ENCODE measurements around the gene CPED1.

The CPED1 gene

GRCh38 chr7:120951309-120951699 is 37.2 kb upstream of the CPED1 start:
- Histone ChIP-seq H3K27ac (ENCODE audit: low read length) (peak overlapping the region; percentile 91), H3K9ac (ENCODE audit: low read length in 2 of 2) (peak overlapping the region; percentile 65 to 77), H3K4me1 (ENCODE audit: control insufficient read depth, insufficient read depth, low read length) (peaks cover 5% of the 10 kb centered on the region)

DNA sequence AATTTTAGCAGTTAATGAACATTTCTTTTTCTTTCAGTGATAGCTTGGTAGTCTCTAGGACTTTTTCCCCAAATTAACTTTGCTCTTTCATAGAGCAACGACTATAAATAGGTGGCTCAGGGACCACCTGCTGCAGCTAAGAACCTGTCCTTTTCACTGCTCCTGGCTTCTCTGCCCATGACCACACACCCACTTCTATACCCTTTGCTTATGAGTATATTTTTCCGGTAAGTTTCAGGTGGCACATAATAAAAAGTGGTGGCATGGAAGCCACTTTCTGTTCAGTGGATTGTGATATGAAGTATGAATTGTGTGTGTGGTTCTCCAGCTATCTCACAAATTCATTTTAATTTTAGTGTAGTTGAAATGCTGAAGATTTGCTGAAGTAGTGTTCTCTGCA is 36.7 kb upstream of the CPED1 start:
- peak overlapping the region in 1 of 2 donors; percentile 65 for H3K9ac ChIP-seq (ENCODE audit: low read length in 2 of 2)
- H3K9me3 ChIP-seq (ENCODE audit: control insufficient read depth in 2 of 2, low read length in 2 of 2): no peaks in the 10 kb centered on the region
- H3K27ac ChIP-seq (ENCODE audit: low read length): no peak overlapping the region
- H3K36me3 ChIP-seq (ENCODE audit: control insufficient read depth in 2 of 2, insufficient read depth in 2 of 2, low read length in 2 of 2): peaks cover 4 to 8% of the 10 kb centered on the region in 2 donors
- peak overlapping the region; percentile 85 to 95 for H3K4me3 ChIP-seq (ENCODE audit: low read length in 2 of 2)
- peaks cover 5% of the 10 kb centered on the region for H3K4me1 ChIP-seq (ENCODE audit: control insufficient read depth, insufficient read depth, low read length)
- no peaks in the 10 kb centered on the region for H3K27me3 ChIP-seq (ENCODE audit: control insufficient read depth in 1 of 2, insufficient read depth in 2 of 2, low read length in 2 of 2)

More at GRCh38 chr7:120951309-120951699, 37.2 kb upstream of the CPED1 start:
- Histone ChIP-seq H3K9me3 (ENCODE audit: control insufficient read depth in 2 of 2, low read length in 2 of 2) (no peaks in the 10 kb centered on the region), H3K4me3 (ENCODE audit: low read length in 2 of 2) (peak overlapping the region; percentile 85 to 95), H3K27me3 (ENCODE audit: control insufficient read depth in 1 of 2, insufficient read depth in 2 of 2, low read length in 2 of 2) (no peaks in the 10 kb centered on the region), H3K36me3 (ENCODE audit: control insufficient read depth in 2 of 2, insufficient read depth in 2 of 2, low read length in 2 of 2) (peaks cover 4 to 8% of the 10 kb centered on the region in 2 donors)

DNA sequence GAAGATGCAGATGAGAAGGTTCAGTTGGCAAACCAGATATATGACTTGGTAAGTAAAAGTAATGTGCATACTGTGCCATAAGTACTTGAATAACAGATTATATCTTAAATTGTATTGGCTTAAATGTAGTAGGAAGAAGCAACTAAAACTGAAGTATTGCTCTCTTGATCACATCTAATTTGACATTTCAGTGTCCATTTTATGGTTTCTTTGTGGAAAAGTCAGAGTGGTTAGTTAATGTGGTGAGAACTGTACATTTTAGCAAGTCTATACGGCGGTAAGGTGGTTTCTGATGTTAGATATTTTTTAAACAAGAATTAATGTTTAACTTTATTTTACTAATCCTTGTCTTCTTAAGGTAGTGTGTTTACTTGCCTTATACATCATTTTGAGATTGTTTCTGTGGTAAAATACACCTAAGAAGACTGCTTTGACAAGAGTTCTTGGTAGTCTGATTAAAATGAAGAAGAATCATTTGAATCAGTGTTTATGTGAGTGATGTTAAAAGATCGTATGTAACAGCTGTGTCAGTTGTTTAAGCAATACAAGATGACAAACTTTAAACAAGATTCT is 32.8 kb upstream of the CPED1 start:
- peaks cover 5% of the 10 kb centered on the region for H3K4me1 ChIP-seq (ENCODE audit: control insufficient read depth, insufficient read depth, low read length)

GRCh38 chr7:120959929-120960484 is 28.5 kb upstream of the CPED1 start:
- Histone ChIP-seq H3K27ac (ENCODE audit: low read length) (no peak overlapping the region), H3K27me3 (ENCODE audit: control insufficient read depth in 1 of 2, insufficient read depth in 2 of 2, low read length in 2 of 2) (no peaks in the 10 kb centered on the region), H3K4me3 (ENCODE audit: low read length in 2 of 2) (no peak overlapping the region), H3K9me3 (ENCODE audit: control insufficient read depth in 2 of 2, low read length in 2 of 2) (no peaks in the 10 kb centered on the region), H3K9ac (ENCODE audit: low read length in 2 of 2) (no peak overlapping the region), H3K36me3 (ENCODE audit: control insufficient read depth in 2 of 2, insufficient read depth in 2 of 2, low read length in 2 of 2) (peaks cover 5 to 10% of the 10 kb centered on the region in 2 donors), H3K4me1 (ENCODE audit: control insufficient read depth, insufficient read depth, low read length) (no peaks in the 10 kb centered on the region)

More for the DNA sequence above, 32.8 kb upstream of the CPED1 start:
- peaks cover 9 to 12% of the 10 kb centered on the region in 2 donors for H3K36me3 ChIP-seq (ENCODE audit: control insufficient read depth in 2 of 2, insufficient read depth in 2 of 2, low read length in 2 of 2)
- H3K27ac ChIP-seq (ENCODE audit: low read length): no peak overlapping the region
- H3K4me3 ChIP-seq (ENCODE audit: low read length in 2 of 2): no peak overlapping the region
- no peak overlapping the region for H3K9ac ChIP-seq (ENCODE audit: low read length in 2 of 2)
- H3K9me3 ChIP-seq (ENCODE audit: control insufficient read depth in 2 of 2, low read length in 2 of 2): no peaks in the 10 kb centered on the region
- H3K27me3 ChIP-seq (ENCODE audit: control insufficient read depth in 1 of 2, insufficient read depth in 2 of 2, low read length in 2 of 2): no peaks in the 10 kb centered on the region

- Histone ChIP-seq H3K9ac (ENCODE audit: low read length in 2 of 2) (no peak overlapping the region), H3K4me1 (ENCODE audit: control insufficient read depth, insufficient read depth, low read length) (no peaks in the 10 kb centered on the region), H3K9me3 (ENCODE audit: control insufficient read depth in 2 of 2, low read length in 2 of 2) (no peaks in the 10 kb centered on the region), H3K36me3 (ENCODE audit: control insufficient read depth in 2 of 2, insufficient read depth in 2 of 2, low read length in 2 of 2) (peaks cover 6 to 7% of the 10 kb centered on the region in 2 donors), H3K27me3 (ENCODE audit: control insufficient read depth in 1 of 2, insufficient read depth in 2 of 2, low read length in 2 of 2) (no peaks in the 10 kb centered on the region), H3K4me3 (ENCODE audit: low read length in 2 of 2) (no peak overlapping the region), H3K27ac (ENCODE audit: low read length) (no peak overlapping the region)
Measured at GRCh38 chr7:120960714-120961113, 27.8 kb upstream of the CPED1 start.

DNA sequence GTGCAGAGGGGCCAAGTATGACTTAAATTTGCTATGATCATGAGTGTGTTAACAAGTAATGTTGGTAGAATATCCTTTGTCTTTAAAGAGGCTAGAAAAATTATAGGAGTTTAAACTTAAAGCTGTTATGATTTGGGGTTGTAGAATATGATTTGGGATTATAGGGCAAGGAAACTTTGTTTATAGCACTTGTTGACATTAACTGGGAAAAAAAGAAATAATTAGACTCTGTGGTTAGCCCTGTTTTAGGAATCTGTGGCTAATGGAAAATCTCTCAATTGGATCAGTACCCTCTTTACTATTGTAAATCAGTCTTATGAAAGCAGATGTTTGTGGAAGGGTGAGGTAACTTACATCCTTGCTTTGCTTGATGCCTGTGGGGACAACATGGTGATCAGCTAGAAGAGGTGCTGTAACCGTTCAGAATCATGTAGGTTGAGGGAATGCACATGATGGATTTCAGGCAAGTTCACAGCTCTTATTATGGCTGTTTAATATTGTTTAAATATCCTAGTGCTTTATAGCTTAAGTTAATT is 26.8 kb upstream of the CPED1 start:
- no peak overlapping the region for H3K27ac ChIP-seq (ENCODE audit: low read length)
- no peaks in the 10 kb centered on the region for H3K9me3 ChIP-seq (ENCODE audit: control insufficient read depth in 2 of 2, low read length in 2 of 2)
- no peak overlapping the region for H3K4me3 ChIP-seq (ENCODE audit: low read length in 2 of 2)
- H3K9ac ChIP-seq (ENCODE audit: low read length in 2 of 2): no peak overlapping the region
- H3K27me3 ChIP-seq (ENCODE audit: control insufficient read depth in 1 of 2, insufficient read depth in 2 of 2, low read length in 2 of 2): no peaks in the 10 kb centered on the region
- peaks cover 6 to 8% of the 10 kb centered on the region in 2 donors for H3K36me3 ChIP-seq (ENCODE audit: control insufficient read depth in 2 of 2, insufficient read depth in 2 of 2, low read length in 2 of 2)
- H3K4me1 ChIP-seq (ENCODE audit: control insufficient read depth, insufficient read depth, low read length): no peaks in the 10 kb centered on the region

DNA sequence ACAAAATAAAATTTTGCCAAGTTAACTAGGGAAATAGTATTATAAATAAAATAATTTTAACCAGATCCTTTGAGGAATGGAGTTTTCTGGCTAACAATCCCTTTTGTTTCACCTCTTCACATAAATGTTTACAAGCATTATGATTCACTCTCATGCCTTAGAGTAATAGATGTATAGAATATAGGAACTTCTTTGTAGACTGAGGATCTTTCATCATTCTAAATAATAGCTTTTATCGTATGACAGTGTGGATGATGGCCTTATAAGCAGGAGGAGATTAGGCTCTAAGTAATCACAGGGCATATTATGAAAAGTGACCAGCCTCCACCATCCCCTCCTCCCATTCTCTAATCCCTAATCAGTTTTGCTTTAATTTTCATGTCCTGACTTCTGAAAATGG is 24.4 kb upstream of the CPED1 start:
- H3K36me3 ChIP-seq (ENCODE audit: control insufficient read depth in 2 of 2, insufficient read depth in 2 of 2, low read length in 2 of 2): peaks cover 15 to 18% of the 10 kb centered on the region in 2 donors

GRCh38 chr7:120966961-120967360 is 21.6 kb upstream of the CPED1 start:
- no peak overlapping the region for H3K9ac ChIP-seq (ENCODE audit: low read length in 2 of 2)
- no peaks in the 10 kb centered on the region for H3K4me1 ChIP-seq (ENCODE audit: control insufficient read depth, insufficient read depth, low read length)
- H3K27ac ChIP-seq (ENCODE audit: low read length): no peak overlapping the region
- no peaks in the 10 kb centered on the region for H3K9me3 ChIP-seq (ENCODE audit: control insufficient read depth in 2 of 2, low read length in 2 of 2)
- no peak overlapping the region for H3K4me3 ChIP-seq (ENCODE audit: low read length in 2 of 2)
- peaks cover 22 to 27% of the 10 kb centered on the region in 2 donors for H3K36me3 ChIP-seq (ENCODE audit: control insufficient read depth in 2 of 2, insufficient read depth in 2 of 2, low read length in 2 of 2)
- no peaks in the 10 kb centered on the region for H3K27me3 ChIP-seq (ENCODE audit: control insufficient read depth in 1 of 2, insufficient read depth in 2 of 2, low read length in 2 of 2)

More for the DNA sequence above, 24.4 kb upstream of the CPED1 start:
- no peaks in the 10 kb centered on the region for H3K9me3 ChIP-seq (ENCODE audit: control insufficient read depth in 2 of 2, low read length in 2 of 2)
- H3K27me3 ChIP-seq (ENCODE audit: control insufficient read depth in 1 of 2, insufficient read depth in 2 of 2, low read length in 2 of 2): no peaks in the 10 kb centered on the region
- no peak overlapping the region for H3K4me3 ChIP-seq (ENCODE audit: low read length in 2 of 2)
- no peaks in the 10 kb centered on the region for H3K4me1 ChIP-seq (ENCODE audit: control insufficient read depth, insufficient read depth, low read length)
- H3K27ac ChIP-seq (ENCODE audit: low read length): no peak overlapping the region
- no peak overlapping the region for H3K9ac ChIP-seq (ENCODE audit: low read length in 2 of 2)

DNA sequence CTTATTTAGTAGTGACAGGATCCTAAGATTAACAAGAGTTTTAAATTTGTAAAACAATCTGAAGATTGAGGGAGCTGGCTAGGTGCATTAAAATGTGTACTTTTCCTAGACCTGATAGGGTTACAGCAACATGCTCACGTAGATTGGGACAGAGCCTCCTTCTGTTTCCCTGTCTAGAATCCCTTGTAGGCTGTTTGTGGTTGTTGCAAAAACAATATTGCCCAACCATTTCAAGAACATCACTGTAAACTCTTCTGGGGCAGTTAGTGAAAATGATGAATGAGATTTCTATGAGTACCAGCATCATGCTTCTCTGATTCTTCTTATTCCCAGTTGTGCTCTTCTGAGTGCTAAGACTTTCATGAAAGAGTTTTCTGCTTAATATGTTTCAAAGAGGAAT is 14.7 kb upstream of the CPED1 start:
- H3K27me3 ChIP-seq (ENCODE audit: control insufficient read depth in 1 of 2, insufficient read depth in 2 of 2, low read length in 2 of 2): no peaks in the 10 kb centered on the region
- no peaks in the 10 kb centered on the region for H3K9me3 ChIP-seq (ENCODE audit: control insufficient read depth in 2 of 2, low read length in 2 of 2)
- no peak overlapping the region for H3K4me3 ChIP-seq (ENCODE audit: low read length in 2 of 2)
- peaks cover 11 to 36% of the 10 kb centered on the region in 2 donors for H3K36me3 ChIP-seq (ENCODE audit: control insufficient read depth in 2 of 2, insufficient read depth in 2 of 2, low read length in 2 of 2)
- H3K9ac ChIP-seq (ENCODE audit: low read length in 2 of 2): no peak overlapping the region
- no peaks in the 10 kb centered on the region for H3K4me1 ChIP-seq (ENCODE audit: control insufficient read depth, insufficient read depth, low read length)
- H3K27ac ChIP-seq (ENCODE audit: low read length): no peak overlapping the region

GRCh38 chr7:120979765-120980499 is 8.6 kb upstream of the CPED1 start:
- Histone ChIP-seq H3K9ac (ENCODE audit: low read length in 2 of 2) (no peak overlapping the region), H3K36me3 (ENCODE audit: control insufficient read depth in 2 of 2, insufficient read depth in 2 of 2, low read length in 2 of 2) (peaks cover 0 to 8% of the 10 kb centered on the region in 2 donors)

More at GRCh38 chr7:120979765-120980499, 8.6 kb upstream of the CPED1 start:
- no peak overlapping the region for H3K4me3 ChIP-seq (ENCODE audit: low read length in 2 of 2)
- H3K27ac ChIP-seq (ENCODE audit: low read length): no peak overlapping the region
- H3K4me1 ChIP-seq (ENCODE audit: control insufficient read depth, insufficient read depth, low read length): no peaks in the 10 kb centered on the region
- H3K27me3 ChIP-seq (ENCODE audit: control insufficient read depth in 1 of 2, insufficient read depth in 2 of 2, low read length in 2 of 2): no peaks in the 10 kb centered on the region
- H3K9me3 ChIP-seq (ENCODE audit: control insufficient read depth in 2 of 2, low read length in 2 of 2): no peaks in the 10 kb centered on the region
